ENCODE measurements around the gene CLHC1.

- TF ChIP-seq POLR2A (IDR thresholded peaks at IDR 0.05) (no peak), CTCF (IDR thresholded peaks at IDR 0.05) (no peak)
Measured at GRCh38 chr2:55153584-55154299, 78.4 kb downstream of the CLHC1 start.
